Activated naive CD4-positive, alpha-beta T cell treated with anti-CD3 and anti-CD28 coated beads, Interleukin-2, amount 50 U/mL, for 24 hours (primary cell): ENCODE measurements around the gene ANKRD28.

Experiments used
- H3K27ac Mint-ChIP-seq: one replicate; pipeline ENCODE4 v1.8.0; 2021; ENCODE audit warnings: mild to moderate bottlenecking, mixed read lengths
- H3K27me3 Mint-ChIP-seq: one replicate; pipeline ENCODE4 v1.8.0; 2021; ENCODE audit warnings: mixed read lengths
- H3K36me3 Mint-ChIP-seq: one replicate; pipeline ENCODE4 v1.8.0; 2021; ENCODE audit warnings: mixed read lengths
- H3K4me1 Mint-ChIP-seq: one replicate; pipeline ENCODE4 v1.8.0; 2021; ENCODE audit warnings: mixed read lengths
- H3K4me3 Mint-ChIP-seq: one replicate; pipeline ENCODE4 v1.8.0; 2021; ENCODE audit warnings: mild to moderate bottlenecking, mixed read lengths
- H3K9me3 Mint-ChIP-seq: one replicate; pipeline ENCODE4 v1.8.0; 2021; ENCODE audit warnings: mixed read lengths

ANKRD28 gene

GRCh38 chr3:15812183-15812582 is 14.4 kb upstream of the ANKRD28 start:
- H3K4me1 Mint-ChIP-seq, result peaks cover 44% of the 10 kb centered on the region
- H3K4me3 Mint-ChIP-seq, result no peak overlapping the region
- H3K27me3 Mint-ChIP-seq, result no peaks in the 10 kb centered on the region
- H3K36me3 Mint-ChIP-seq, result peaks cover 3% of the 10 kb centered on the region
- H3K27ac Mint-ChIP-seq, result no peak overlapping the region
- no peaks in the 10 kb centered on the region for H3K9me3 Mint-ChIP-seq

GRCh38 chr3:15810702-15811101 is 12.9 kb upstream of the ANKRD28 start:
- Mint-ChIP-seq H3K27ac (no peak overlapping the region), H3K4me1 (peaks cover 39% of the 10 kb centered on the region), H3K36me3 (peaks cover 4% of the 10 kb centered on the region), H3K27me3 (no peaks in the 10 kb centered on the region), H3K9me3 (no peaks in the 10 kb centered on the region), H3K4me3 (no peak overlapping the region)

- no peak overlapping the region for H3K27ac Mint-ChIP-seq
- H3K9me3 Mint-ChIP-seq, result no peaks in the 10 kb centered on the region
- peaks cover 45% of the 10 kb centered on the region for H3K4me1 Mint-ChIP-seq
- no peaks in the 10 kb centered on the region for H3K27me3 Mint-ChIP-seq
- H3K36me3 Mint-ChIP-seq, result peaks cover 4% of the 10 kb centered on the region
- H3K4me3 Mint-ChIP-seq, result no peak overlapping the region
Observed at GRCh38 chr3:15809313-15809712, 11.5 kb upstream of the ANKRD28 start.

- peaks cover 49% of the 10 kb centered on the region for H3K4me1 Mint-ChIP-seq
- H3K4me3 Mint-ChIP-seq, result no peak overlapping the region
- H3K36me3 Mint-ChIP-seq, result peaks cover 6% of the 10 kb centered on the region
- no peak overlapping the region for H3K27ac Mint-ChIP-seq
- no peaks in the 10 kb centered on the region for H3K27me3 Mint-ChIP-seq
- H3K9me3 Mint-ChIP-seq, result no peaks in the 10 kb centered on the region
Observed at GRCh38 chr3:15808679-15809310, 11.0 kb upstream of the ANKRD28 start.

- Mint-ChIP-seq H3K36me3 (peaks cover 13% of the 10 kb centered on the region), H3K27me3 (no peaks in the 10 kb centered on the region), H3K27ac (no peak overlapping the region), H3K9me3 (peaks cover 9% of the 10 kb centered on the region), H3K4me1 (peaks cover 69% of the 10 kb centered on the region), H3K4me3 (no peak overlapping the region)
Observed at GRCh38 chr3:15805756-15806266, 8.0 kb upstream of the ANKRD28 start.

GRCh38 chr3:15804553-15805095 is 6.8 kb upstream of the ANKRD28 start:
- Mint-ChIP-seq H3K27ac (no peak overlapping the region), H3K27me3 (no peaks in the 10 kb centered on the region), H3K4me3 (no peak overlapping the region), H3K9me3 (peaks cover 9% of the 10 kb centered on the region), H3K36me3 (peaks cover 13% of the 10 kb centered on the region), H3K4me1 (peaks cover 74% of the 10 kb centered on the region)

GRCh38 chr3:15803921-15804320 is 6.1 kb upstream of the ANKRD28 start:
- Mint-ChIP-seq H3K9me3 (peaks cover 9% of the 10 kb centered on the region), H3K27me3 (no peaks in the 10 kb centered on the region), H3K27ac (peak overlapping the region; percentile 52), H3K4me3 (no peak overlapping the region), H3K4me1 (peaks cover 74% of the 10 kb centered on the region), H3K36me3 (peaks cover 11% of the 10 kb centered on the region)

GRCh38 chr3:15801298-15801697 is 3.5 kb upstream of the ANKRD28 start:
- Mint-ChIP-seq H3K9me3 (peaks cover 9% of the 10 kb centered on the region), H3K4me3 (no peak overlapping the region), H3K4me1 (peaks cover 86% of the 10 kb centered on the region), H3K27ac (peak overlapping the region; percentile 36), H3K36me3 (peaks cover 9% of the 10 kb centered on the region), H3K27me3 (no peaks in the 10 kb centered on the region)

GRCh38 chr3:15800780-15801179 is 3.0 kb upstream of the ANKRD28 start:
- H3K27ac Mint-ChIP-seq, result peak overlapping the region; percentile 36
- H3K36me3 Mint-ChIP-seq, result peaks cover 9% of the 10 kb centered on the region
- peaks cover 90% of the 10 kb centered on the region for H3K4me1 Mint-ChIP-seq

GRCh38 chr3:15800327-15800726 is 2.5 kb upstream of the ANKRD28 start:
- H3K27me3 Mint-ChIP-seq, result no peaks in the 10 kb centered on the region

More at GRCh38 chr3:15800780-15801179, 3.0 kb upstream of the ANKRD28 start:
- H3K9me3 Mint-ChIP-seq, result peaks cover 9% of the 10 kb centered on the region
- H3K27me3 Mint-ChIP-seq, result no peaks in the 10 kb centered on the region
- H3K4me3 Mint-ChIP-seq, result no peak overlapping the region

GRCh38 chr3:15798533-15799245 is 910 bp upstream of the ANKRD28 start:
- Mint-ChIP-seq H3K9me3 (peaks cover 9% of the 10 kb centered on the region), H3K4me1 (peaks cover 88% of the 10 kb centered on the region), H3K4me3 (no peak overlapping the region), H3K36me3 (peaks cover 12% of the 10 kb centered on the region), H3K27ac (peak overlapping the region; percentile 66), H3K27me3 (no peaks in the 10 kb centered on the region)

More at GRCh38 chr3:15800327-15800726, 2.5 kb upstream of the ANKRD28 start:
- H3K4me1 Mint-ChIP-seq, result peaks cover 92% of the 10 kb centered on the region
- no peak overlapping the region for H3K4me3 Mint-ChIP-seq
- H3K9me3 Mint-ChIP-seq, result peaks cover 9% of the 10 kb centered on the region
- H3K27ac Mint-ChIP-seq, result no peak overlapping the region
- peaks cover 9% of the 10 kb centered on the region for H3K36me3 Mint-ChIP-seq

- Mint-ChIP-seq H3K27me3 (no peaks in the 10 kb centered on the region), H3K4me3 (peak overlapping the region; percentile 72), H3K36me3 (peaks cover 9% of the 10 kb centered on the region), H3K9me3 (no peaks in the 10 kb centered on the region), H3K27ac (peak overlapping the region; percentile 69), H3K4me1 (peaks cover 82% of the 10 kb centered on the region)
Observed at GRCh38 chr3:15796771-15797641, 773 bp downstream of the ANKRD28 start.

- Mint-ChIP-seq H3K9me3 (no peaks in the 10 kb centered on the region), H3K4me3 (peak overlapping the region; percentile 72), H3K36me3 (peaks cover 15% of the 10 kb centered on the region), H3K27ac (peak overlapping the region; percentile 69), H3K27me3 (no peaks in the 10 kb centered on the region), H3K4me1 (peaks cover 82% of the 10 kb centered on the region)
Observed at GRCh38 chr3:15796331-15796730, 1.4 kb downstream of the ANKRD28 start.

GRCh38 chr3:15795651-15796308 is 2.0 kb downstream of the ANKRD28 start:
- H3K9me3 Mint-ChIP-seq, result peaks cover 4% of the 10 kb centered on the region
- H3K36me3 Mint-ChIP-seq, result peaks cover 16% of the 10 kb centered on the region
- no peaks in the 10 kb centered on the region for H3K27me3 Mint-ChIP-seq
- H3K4me3 Mint-ChIP-seq, result peak overlapping the region; percentile 72
- peak overlapping the region; percentile 23 for H3K27ac Mint-ChIP-seq
- H3K4me1 Mint-ChIP-seq, result peaks cover 82% of the 10 kb centered on the region
